K562 treated with DMSO at 1 percent for 12 hours (cell line): ENCODE measurements around the gene NPPB. TPM values are rescaled to one million over a fixed set of nuclear protein-coding genes. Genes with fewer than 3 reads are reported as not detected.

Source experiments
- total RNA-seq: library from RNA; unstranded; fragments of 300-600 nt; gene quantifications from 2 replicates; pipeline ENCODE4 v1.2.3, GENCODE V29; 2022; ENCODE audit not compliant: insufficient read depth

The NPPB gene
- total RNA-seq: not detected in 2 replicates

GRCh38 chr1:11858613-11858967, at the start of gene NPPB:
Gene NPPB, minus strand, starts transcription at chr1:11858945. Its CDS starts 112 bp downstream, at chr1:11858833.

GRCh38 chr1:11847667-11848372, 10.9 kb downstream of the NPPB start, which contains the start of gene NPPA:
Gene NPPA, minus strand, starts transcription at chr1:11847783. Its CDS starts 99 bp downstream, at chr1:11847684.

Other genes starting within 250 kb of the NPPB start
- gene FBXO2, start 204.5 kb downstream of the NPPB start, total RNA-seq: 3.5 and 3.7 TPM in 2 replicates
- gene FBXO44, start 204.1 kb downstream of the NPPB start, total RNA-seq: 15.0 and 15.5 TPM in 2 replicates
- gene FBXO6, start 194.7 kb downstream of the NPPB start, total RNA-seq: 37.0 and 40.5 TPM in 2 replicates
- gene MAD2L2, start 177.8 kb downstream of the NPPB start, total RNA-seq: 250 and 265 TPM in 2 replicates
- gene DRAXIN, start 167.2 kb downstream of the NPPB start, total RNA-seq: not detected in 2 replicates
- gene AGTRAP, start 122.8 kb downstream of the NPPB start, total RNA-seq: 136 and 148 TPM in 2 replicates
- not detected in 2 replicates for gene C1orf167, start 96.8 kb downstream of the NPPB start, total RNA-seq
- 30.8 and 87.0 TPM in 2 replicates for gene MTHFR, start 53.0 kb downstream of the NPPB start, total RNA-seq
- gene CLCN6, start 52.8 kb downstream of the NPPB start, total RNA-seq: 4.5 and 12.7 TPM in 2 replicates
- gene NPPA, start 11.2 kb downstream of the NPPB start, total RNA-seq: not detected in 2 replicates
- gene KIAA2013, start 67.5 kb upstream of the NPPB start, total RNA-seq: 113 and 128 TPM in 2 replicates
- 97.7 and 178 TPM in 2 replicates for gene PLOD1, start 75.8 kb upstream of the NPPB start, total RNA-seq
- gene MFN2, start 121.5 kb upstream of the NPPB start, total RNA-seq: 45.9 and 94.9 TPM in 2 replicates
- 91.0 and 117 TPM in 2 replicates for gene MIIP, start 160.6 kb upstream of the NPPB start, total RNA-seq
- 5.3 and 9.1 TPM in 2 replicates for gene TNFRSF8, start 204.4 kb upstream of the NPPB start, total RNA-seq